HepG2 (cell line): ENCODE data around the gene PPP6R2. TPM values are rescaled to one million over a fixed set of nuclear protein-coding genes. Genes with fewer than 3 reads are reported as not detected.

Source experiments
- FOXJ3 ChIP-seq: sonication (generic); formaldehyde crosslinking; IDR thresholded peaks from 2 replicates; pipeline ENCODE4 v1.4.0; 2020; ENCODE audit warnings: missing genetic modification reagents, mild to moderate bottlenecking, borderline replicate concordance
- HINFP ChIP-seq: sonication (generic); formaldehyde crosslinking; IDR thresholded peaks from 2 replicates; pipeline ENCODE4 v1.4.0; 2020; ENCODE audit warnings: low read depth, mild to moderate bottlenecking, missing genetic modification reagents
- HNRNPL ChIP-seq: fragments of 200-400 bp; formaldehyde crosslinking; IDR thresholded peaks from 2 replicates; pipeline ENCODE4 v1.6.1; 2017; ENCODE audit warnings: mild to moderate bottlenecking, low read depth, low read length
- HOXD1 ChIP-seq: sonication (generic); formaldehyde crosslinking; IDR thresholded peaks from 2 replicates; pipeline ENCODE4 v1.5.0; 2020; ENCODE audit warnings: missing genetic modification reagents
- LCORL ChIP-seq, 2 experiments: fragments of 450-650 bp in 1 of 2; sonication (generic) in 1 of 2; formaldehyde crosslinking in 1 of 2; IDR thresholded peaks; 2 replicates each; pipeline versions ENCODE4 v1.5.0 to v1.6.1; 2017 to 2020; ENCODE audit warnings: antibody characterized with exemption in 1 of 2, missing genetic modification reagents in 1 of 2
- NFKB2 ChIP-seq: sonication (generic); formaldehyde crosslinking; IDR thresholded peaks from 2 replicates; pipeline ENCODE4 v1.4.0; 2020; ENCODE audit warnings: missing genetic modification reagents, borderline replicate concordance
- NR2F6 ChIP-seq, 2 experiments: IDR thresholded peaks; 2 replicates each; pipeline ENCODE4 v1.6.1; 2016; ENCODE audit warnings: antibody characterized with exemption in 1 of 2, mild to moderate bottlenecking in 1 of 2
- POGZ ChIP-seq: sonication (generic); formaldehyde crosslinking; IDR thresholded peaks from 2 replicates; pipeline ENCODE4 v1.4.0; 2020; ENCODE audit warnings: mild to moderate bottlenecking, missing genetic modification reagents
- RAD21 ChIP-seq: fragments of 450-650 bp; formaldehyde crosslinking; IDR thresholded peaks from 2 replicates; pipeline ENCODE4 v1.5.0; 2020; ENCODE audit warnings: mild to moderate bottlenecking
- ZMYM3 ChIP-seq: sonication (generic); formaldehyde crosslinking; IDR thresholded peaks from 2 replicates; pipeline ENCODE4 v1.5.1; 2020; ENCODE audit warnings: mild to moderate bottlenecking, missing genetic modification reagents
- ZMYM4 ChIP-seq: sonication (generic); formaldehyde crosslinking; IDR thresholded peaks from 2 replicates; pipeline ENCODE4 v1.8.1; 2023; ENCODE audit warnings: mild to moderate bottlenecking, missing genetic modification reagents
- ZNF18 ChIP-seq: sonication (generic); formaldehyde crosslinking; IDR thresholded peaks from 2 replicates; pipeline ENCODE4 v1.8.0; 2022; ENCODE audit warnings: mild to moderate bottlenecking, missing genetic modification reagents; ENCODE audit not compliant: insufficient replicate concordance
- ZNF292 ChIP-seq: sonication (generic); formaldehyde crosslinking; IDR thresholded peaks from 2 replicates; pipeline ENCODE4 v1.8.1; 2022; ENCODE audit warnings: mild to moderate bottlenecking, low read depth, missing genetic modification reagents, borderline replicate concordance
- ZNF687 ChIP-seq: sonication (generic); formaldehyde crosslinking; IDR thresholded peaks from 2 replicates; pipeline ENCODE4 v1.5.1; 2020; ENCODE audit warnings: mild to moderate bottlenecking, missing genetic modification reagents, moderate library complexity
- ZNF781 ChIP-seq: sonication (generic); formaldehyde crosslinking; IDR thresholded peaks from 2 replicates; pipeline ENCODE4 v1.5.1; 2020; ENCODE audit warnings: borderline replicate concordance, mild to moderate bottlenecking, missing genetic modification reagents; ENCODE audit errors: not compliant biosample characterization
- ZSCAN22 ChIP-seq: sonication (generic); formaldehyde crosslinking; IDR thresholded peaks from 2 replicates; pipeline ENCODE4 v1.4.0; 2020; ENCODE audit warnings: mild to moderate bottlenecking, missing genetic modification reagents
- polyA plus RNA-seq, 8 experiments: library from polyadenylated mRNA; depleted of rRNA in 3 of 8; stranded (reverse) in 7 of 8; unstranded in 1 of 8; fragments of >200 nt; fragmentation: Illumina TruSeq in 4 of 8; extraction: Trizol in 4 of 8; gene quantifications; 2 replicates each; pipeline versions ENCODE4 v1.2.1 to v1.2.3, GENCODE V29; 2011 to 2016; ENCODE audit warnings: low read depth in 4 of 8, missing spikeins in 1 of 8, mixed read lengths in 1 of 8; ENCODE audit not compliant: insufficient read depth in 1 of 8
- total RNA-seq, 5 experiments: library from RNA; depleted of rRNA; stranded (reverse); fragments of >200 nt; fragmentation: Illumina TruSeq; extraction: Trizol; gene quantifications; 2 replicates each; pipeline ENCODE4 v1.2.3, GENCODE V29; 2016; ENCODE audit warnings: low read depth in 1 of 5
- TF ChIP-seq, protein P1 (sequence below): sonication (generic); formaldehyde crosslinking; IDR thresholded peaks from 2 replicates; pipeline ENCODE4 v1.4.0; 2020; ENCODE audit warnings: mild to moderate bottlenecking, missing genetic modification reagents

PPP6R2 gene
- total and polyA plus RNA-seq, 2 of the 13 experiments (the other 11 are each of a cell fraction or from before 2014, with no cell fraction given) = 55.0 to 102 TPM

- peak; percentile 69 for TF ChIP-seq ZNF687 (CRISPR knock-in tag)
- TF ChIP-seq HOXD1 (CRISPR knock-in tag) = no peak
- TF ChIP-seq RAD21 (CRISPR knock-in tag) = 0 out of 2 replicates have a peak, but pooled peaks have one; percentile 3
- TF ChIP-seq ZNF781 (CRISPR knock-in tag) = no peak
- 0 out of 2 replicates have a peak, but pooled peaks have one; percentile 1 for TF ChIP-seq HINFP (CRISPR knock-in tag)
- TF ChIP-seq, protein P1, sequence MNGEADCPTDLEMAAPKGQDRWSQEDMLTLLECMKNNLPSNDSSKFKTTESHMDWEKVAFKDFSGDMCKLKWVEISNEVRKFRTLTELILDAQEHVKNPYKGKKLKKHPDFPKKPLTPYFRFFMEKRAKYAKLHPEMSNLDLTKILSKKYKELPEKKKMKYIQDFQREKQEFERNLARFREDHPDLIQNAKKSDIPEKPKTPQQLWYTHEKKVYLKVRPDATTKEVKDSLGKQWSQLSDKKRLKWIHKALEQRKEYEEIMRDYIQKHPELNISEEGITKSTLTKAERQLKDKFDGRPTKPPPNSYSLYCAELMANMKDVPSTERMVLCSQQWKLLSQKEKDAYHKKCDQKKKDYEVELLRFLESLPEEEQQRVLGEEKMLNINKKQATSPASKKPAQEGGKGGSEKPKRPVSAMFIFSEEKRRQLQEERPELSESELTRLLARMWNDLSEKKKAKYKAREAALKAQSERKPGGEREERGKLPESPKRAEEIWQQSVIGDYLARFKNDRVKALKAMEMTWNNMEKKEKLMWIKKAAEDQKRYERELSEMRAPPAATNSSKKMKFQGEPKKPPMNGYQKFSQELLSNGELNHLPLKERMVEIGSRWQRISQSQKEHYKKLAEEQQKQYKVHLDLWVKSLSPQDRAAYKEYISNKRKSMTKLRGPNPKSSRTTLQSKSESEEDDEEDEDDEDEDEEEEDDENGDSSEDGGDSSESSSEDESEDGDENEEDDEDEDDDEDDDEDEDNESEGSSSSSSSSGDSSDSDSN (CRISPR knock-in tag) = no peak
- no peak for TF ChIP-seq ZNF292 (CRISPR knock-in tag)
- 0 out of 2 replicates have a peak, but pooled peaks have one; percentile 8 for TF ChIP-seq ZMYM4 (CRISPR knock-in tag)
- peak; percentile 69; the same call in 1 of the 2 replicates for TF ChIP-seq HNRNPL
- TF ChIP-seq NR2F6 (IDR thresholded peaks at IDR 0.05) = no peak
- 0 out of 2 replicates have a peak, but pooled peaks have one; percentile 3 for TF ChIP-seq NR2F6 (CRISPR knock-in tag; IDR thresholded peaks at IDR 0.05)
- 0 out of 2 replicates have a peak, but pooled peaks have one; percentile 14 for TF ChIP-seq ZMYM3 (CRISPR knock-in tag)
- TF ChIP-seq FOXJ3 = no peak
- TF ChIP-seq ZNF18 (CRISPR knock-in tag) = peak; percentile 98
- 0 out of 2 replicates have a peak, but pooled peaks have one; percentile 14 for TF ChIP-seq NFKB2 (CRISPR knock-in tag)
- peak; percentile 78; the same call in 1 of the 2 replicates for TF ChIP-seq ZSCAN22 (CRISPR knock-in tag)
- TF ChIP-seq POGZ (CRISPR knock-in tag) = no peak
- no peak for TF ChIP-seq LCORL (IDR thresholded peaks at IDR 0.05)
- 0 out of 2 replicates have a peak, but pooled peaks have one; percentile 45 for TF ChIP-seq LCORL (CRISPR knock-in tag; IDR thresholded peaks at IDR 0.05)
These were observed 45.4 kb upstream of the PPP6R2 start (continued) for GRCh38 chr22:50297510-50298265.
